ENCODE data around the gene CTNNA3. TPM values are rescaled to one million over a fixed set of nuclear protein-coding genes. Genes with fewer than 3 reads are reported as not detected.
A peak's percentile ranks its signal among the peaks of the same experiment; 100 is the strongest.
"Not testable (repeated sequence)": the region's sequence is repeated elsewhere in the genome, so short reads cannot be mapped to it uniquely, and the experiment has no call there.

Gene CTNNA3
- 1.0 TPM for polyA plus RNA-seq (2013, experiment 1 of 2)
- polyA plus RNA-seq (2013, experiment 2 of 2), result 2.0 TPM

- Histone ChIP-seq H3K4me3 (ENCODE audit: extremely low read depth, insufficient read depth, low read length, poor library complexity, severe bottlenecking) (peak within 1 kb of the TSS; percentile 3), H3K9me3 (ENCODE audit: control insufficient read depth, low read length) (peaks cover 6% of the 10 kb centered on the region), H3K27ac (ENCODE audit: low read depth, low read length, severe bottlenecking) (peak within 1 kb of the TSS; percentile 81), H3K36me3 (ENCODE audit: control insufficient read depth, insufficient read depth, low read length) (no peaks in the 10 kb centered on the region), H3K4me1 (ENCODE audit: control insufficient read depth, insufficient read depth, low read length, poor library complexity, severe bottlenecking) (peaks cover 16% of the 10 kb centered on the region)
- 52 to 73% methylated on average over 3 to 5 of the region's 6 CpGs for WGBS, 2 experiments (ENCODE audit: insufficient coverage in 2 of 2)
Observed at GRCh38 chr10:67696029-67696428, at the start of gene CTNNA3. Gene CTNNA3 (minus strand): TSS chr10:67696195.

DNA sequence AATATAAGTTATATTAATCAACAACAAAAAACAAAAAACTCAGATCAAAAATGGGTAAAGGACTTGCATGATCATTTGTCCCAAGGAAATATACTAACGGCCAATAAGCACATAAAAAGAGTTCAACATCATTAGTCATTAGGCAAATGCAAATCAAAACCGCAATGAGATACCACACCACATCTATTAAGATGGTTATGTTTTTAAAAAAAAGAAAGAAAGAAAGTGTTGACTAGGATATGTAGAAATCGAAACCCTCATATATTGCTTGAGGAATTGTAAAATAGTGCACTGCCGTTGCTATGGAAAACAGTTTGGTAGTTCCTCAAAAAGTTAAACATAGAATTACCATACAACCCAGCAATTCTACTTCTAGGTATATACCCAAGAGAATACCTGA lies 39.4 kb upstream of the CTNNA3 start:
- Histone ChIP-seq H3K27ac (ENCODE audit: low read depth, low read length, severe bottlenecking) (no peak overlapping the region), H3K36me3 (ENCODE audit: control insufficient read depth, insufficient read depth, low read length) (no peaks in the 10 kb centered on the region), H3K4me3 (ENCODE audit: extremely low read depth, insufficient read depth, low read length, poor library complexity, severe bottlenecking) (no peak overlapping the region), H3K4me1 (ENCODE audit: control insufficient read depth, insufficient read depth, low read length, poor library complexity, severe bottlenecking) (no peaks in the 10 kb centered on the region), H3K9me3 (ENCODE audit: control insufficient read depth, low read length) (no peaks in the 10 kb centered on the region)
- no CpG with 5 or more reads among the region's 4 CpGs for WGBS, 2 experiments (ENCODE audit: insufficient coverage in 2 of 2)

GRCh38 chr10:67733511-67733910 lies 37.5 kb upstream of the CTNNA3 start:
- H3K4me3 ChIP-seq (ENCODE audit: extremely low read depth, insufficient read depth, low read length, poor library complexity, severe bottlenecking), result no peak overlapping the region
- 71 to 100% methylated on average over 1 of the region's 1 CpG for WGBS, 2 experiments (ENCODE audit: insufficient coverage in 2 of 2)
- H3K36me3 ChIP-seq (ENCODE audit: control insufficient read depth, insufficient read depth, low read length), result no peaks in the 10 kb centered on the region
- H3K4me1 ChIP-seq (ENCODE audit: control insufficient read depth, insufficient read depth, low read length, poor library complexity, severe bottlenecking), result no peaks in the 10 kb centered on the region
- no peaks in the 10 kb centered on the region for H3K9me3 ChIP-seq (ENCODE audit: control insufficient read depth, low read length)
- no peak overlapping the region for H3K27ac ChIP-seq (ENCODE audit: low read depth, low read length, severe bottlenecking)

- no peak overlapping the region for H3K27ac ChIP-seq (ENCODE audit: low read depth, low read length, severe bottlenecking)
- no peaks in the 10 kb centered on the region for H3K36me3 ChIP-seq (ENCODE audit: control insufficient read depth, insufficient read depth, low read length)
- H3K4me3 ChIP-seq (ENCODE audit: extremely low read depth, insufficient read depth, low read length, poor library complexity, severe bottlenecking), result no peak overlapping the region
- no peaks in the 10 kb centered on the region for H3K4me1 ChIP-seq (ENCODE audit: control insufficient read depth, insufficient read depth, low read length, poor library complexity, severe bottlenecking)
- H3K9me3 ChIP-seq (ENCODE audit: control insufficient read depth, low read length), result no peaks in the 10 kb centered on the region
- WGBS, 2 experiments (ENCODE audit: insufficient coverage in 2 of 2), result no CpG with 5 or more reads among the region's 2 CpGs
Observed at GRCh38 chr10:67725567-67725966, 29.6 kb upstream of the CTNNA3 start.

- Histone ChIP-seq H3K27ac (ENCODE audit: low read depth, low read length, severe bottlenecking) (no peak overlapping the region), H3K4me1 (ENCODE audit: control insufficient read depth, insufficient read depth, low read length, poor library complexity, severe bottlenecking) (no peaks in the 10 kb centered on the region), H3K9me3 (ENCODE audit: control insufficient read depth, low read length) (no peaks in the 10 kb centered on the region), H3K36me3 (ENCODE audit: control insufficient read depth, insufficient read depth, low read length) (no peaks in the 10 kb centered on the region), H3K4me3 (ENCODE audit: extremely low read depth, insufficient read depth, low read length, poor library complexity, severe bottlenecking) (no peak overlapping the region)
- WGBS, 2 experiments (ENCODE audit: insufficient coverage in 2 of 2), result 84 to 93% methylated on average over 6 of the region's 6 CpGs
Observed at GRCh38 chr10:67723601-67724000, 27.6 kb upstream of the CTNNA3 start.

DNA sequence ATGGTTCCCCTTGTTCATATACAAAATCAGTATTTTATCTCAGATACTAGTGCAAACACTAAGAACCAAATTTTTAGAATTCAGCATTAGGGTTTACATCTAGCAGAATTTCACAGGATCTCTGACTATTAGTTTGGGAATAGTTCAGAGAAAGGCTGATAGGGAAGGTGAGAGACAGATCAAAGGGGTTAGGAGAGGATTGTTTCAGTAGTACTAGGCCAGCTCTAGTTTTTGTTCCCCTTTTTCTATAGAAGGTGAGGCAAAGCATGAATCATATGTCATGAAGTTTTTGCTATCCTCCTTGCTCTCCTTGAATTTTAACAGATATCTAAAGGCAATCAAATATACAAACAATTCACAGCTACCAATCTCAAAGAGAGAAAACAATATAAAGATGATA lies 26.1 kb upstream of the CTNNA3 start:
- Histone ChIP-seq H3K4me3 (ENCODE audit: extremely low read depth, insufficient read depth, low read length, poor library complexity, severe bottlenecking) (no peak overlapping the region), H3K27ac (ENCODE audit: low read depth, low read length, severe bottlenecking) (no peak overlapping the region), H3K36me3 (ENCODE audit: control insufficient read depth, insufficient read depth, low read length) (no peaks in the 10 kb centered on the region), H3K4me1 (ENCODE audit: control insufficient read depth, insufficient read depth, low read length, poor library complexity, severe bottlenecking) (no peaks in the 10 kb centered on the region), H3K9me3 (ENCODE audit: control insufficient read depth, low read length) (no peaks in the 10 kb centered on the region)

DNA sequence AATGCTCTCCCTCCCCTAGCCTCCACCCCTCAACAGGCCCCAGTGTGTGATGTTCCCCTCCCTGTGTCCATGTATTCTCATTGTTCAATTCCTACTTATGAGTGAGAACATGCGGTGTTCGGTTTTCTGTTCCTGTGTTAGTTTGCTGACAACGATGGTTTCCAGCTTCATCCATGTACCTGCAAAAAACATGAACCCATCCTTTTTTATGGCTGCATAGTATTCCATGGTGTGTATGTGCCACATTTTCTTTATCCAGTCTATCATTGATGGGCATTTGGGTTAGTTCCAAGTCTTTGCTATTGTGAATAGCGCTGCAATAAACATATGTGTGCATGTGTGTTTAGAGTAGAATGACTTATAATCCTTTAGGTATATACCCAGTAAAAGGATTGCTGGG lies 20.5 kb upstream of the CTNNA3 start:
- WGBS, 2 experiments (ENCODE audit: insufficient coverage in 2 of 2), result 100% methylated on average over 3 of the region's 4 CpGs
- H3K4me3 ChIP-seq (ENCODE audit: extremely low read depth, insufficient read depth, low read length, poor library complexity, severe bottlenecking); H3K4me1 ChIP-seq (ENCODE audit: control insufficient read depth, insufficient read depth, low read length, poor library complexity, severe bottlenecking); H3K36me3 ChIP-seq (ENCODE audit: control insufficient read depth, insufficient read depth, low read length); H3K9me3 ChIP-seq (ENCODE audit: control insufficient read depth, low read length); H3K27ac ChIP-seq (ENCODE audit: low read depth, low read length, severe bottlenecking): not testable (repeated sequence)

- Histone ChIP-seq H3K4me1 (ENCODE audit: control insufficient read depth, insufficient read depth, low read length, poor library complexity, severe bottlenecking) (peaks cover 22% of the 10 kb centered on the region), H3K9me3 (ENCODE audit: control insufficient read depth, low read length) (peaks cover 8% of the 10 kb centered on the region), H3K4me3 (ENCODE audit: extremely low read depth, insufficient read depth, low read length, poor library complexity, severe bottlenecking) (no peak overlapping the region), H3K27ac (ENCODE audit: low read depth, low read length, severe bottlenecking) (peak overlapping the region; percentile 59), H3K36me3 (ENCODE audit: control insufficient read depth, insufficient read depth, low read length) (no peaks in the 10 kb centered on the region)
- WGBS, 2 experiments (ENCODE audit: insufficient coverage in 2 of 2), result 40 to 55% methylated on average over 1 of the region's 1 CpG
Observed at GRCh38 chr10:67705921-67706320, 9.9 kb upstream of the CTNNA3 start.

DNA sequence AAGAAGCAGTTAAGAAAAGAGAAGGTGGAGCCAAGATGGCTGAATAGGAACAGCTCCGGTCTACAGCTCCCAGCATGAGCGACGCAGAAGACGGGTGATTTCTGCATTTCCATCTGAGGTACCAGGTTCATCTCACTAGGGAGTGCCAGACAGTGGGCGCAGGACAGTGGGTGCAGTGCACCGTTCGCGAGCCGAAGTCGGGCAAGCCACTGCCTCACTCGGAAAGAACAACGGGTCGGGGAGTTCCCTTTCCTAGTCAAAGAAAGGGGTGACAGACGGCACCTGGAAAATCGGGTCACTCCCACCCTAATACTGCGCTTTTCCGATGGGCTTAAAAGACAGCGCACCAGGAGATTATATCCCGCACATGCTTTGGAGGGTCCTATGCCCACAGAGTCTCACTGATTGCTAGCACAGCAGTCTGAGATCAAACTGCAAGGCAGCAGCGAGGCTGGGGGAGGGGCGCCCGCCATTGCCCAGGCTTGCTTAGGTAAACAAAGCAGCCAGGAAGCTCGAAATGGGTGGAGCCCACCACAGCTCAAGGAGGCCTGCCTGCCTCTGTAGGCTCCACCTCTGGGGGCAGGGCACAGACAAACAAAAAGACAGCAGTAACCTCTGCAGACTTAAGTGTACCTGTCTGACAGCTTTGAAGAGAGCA lies 3.7 kb upstream of the CTNNA3 start:
- H3K4me1 ChIP-seq (ENCODE audit: control insufficient read depth, insufficient read depth, low read length, poor library complexity, severe bottlenecking), result peaks cover 16% of the 10 kb centered on the region
- H3K4me3 ChIP-seq (ENCODE audit: extremely low read depth, insufficient read depth, low read length, poor library complexity, severe bottlenecking); H3K9me3 ChIP-seq (ENCODE audit: control insufficient read depth, low read length); H3K36me3 ChIP-seq (ENCODE audit: control insufficient read depth, insufficient read depth, low read length); H3K27ac ChIP-seq (ENCODE audit: low read depth, low read length, severe bottlenecking): not testable (repeated sequence)
- WGBS, 2 experiments (ENCODE audit: insufficient coverage in 2 of 2), result 97 to 99% methylated on average over 11 to 16 of the region's 23 CpGs

- Histone ChIP-seq H3K4me1 (ENCODE audit: control insufficient read depth, insufficient read depth, low read length, poor library complexity, severe bottlenecking) (peaks cover 16% of the 10 kb centered on the region), H3K4me3 (ENCODE audit: extremely low read depth, insufficient read depth, low read length, poor library complexity, severe bottlenecking) (no peak overlapping the region), H3K36me3 (ENCODE audit: control insufficient read depth, insufficient read depth, low read length) (no peaks in the 10 kb centered on the region), H3K9me3 (ENCODE audit: control insufficient read depth, low read length) (peaks cover 6% of the 10 kb centered on the region), H3K27ac (ENCODE audit: low read depth, low read length, severe bottlenecking) (no peak overlapping the region)
- 77 to 90% methylated on average over 4 of the region's 4 CpGs for WGBS, 2 experiments (ENCODE audit: insufficient coverage in 2 of 2)
Observed at GRCh38 chr10:67698164-67698563, 2.2 kb upstream of the CTNNA3 start.

- Histone ChIP-seq H3K36me3 (ENCODE audit: control insufficient read depth, insufficient read depth, low read length) (no peaks in the 10 kb centered on the region), H3K9me3 (ENCODE audit: control insufficient read depth, low read length) (peaks cover 6% of the 10 kb centered on the region), H3K4me3 (ENCODE audit: extremely low read depth, insufficient read depth, low read length, poor library complexity, severe bottlenecking) (no peak overlapping the region), H3K4me1 (ENCODE audit: control insufficient read depth, insufficient read depth, low read length, poor library complexity, severe bottlenecking) (peaks cover 16% of the 10 kb centered on the region), H3K27ac (ENCODE audit: low read depth, low read length, severe bottlenecking) (no peak overlapping the region)
- WGBS, 2 experiments (ENCODE audit: insufficient coverage in 2 of 2), result 83 to 86% methylated on average over 1 of the region's 2 CpGs
Observed at GRCh38 chr10:67697724-67698131, 1.7 kb upstream of the CTNNA3 start.

All from mesodermal cell (in vitro differentiated cells).